Measurements from ENCODE around the gene PIP5K1C. TPM values are rescaled to one million over a fixed set of nuclear protein-coding genes. Genes with fewer than 3 reads are reported as not detected.

PIP5K1C gene
- total and polyA plus RNA-seq, 2 donors (not counting 1 experiment from before 2014, with no cell fraction given), result 10.4 to 46.7 TPM

DNA sequence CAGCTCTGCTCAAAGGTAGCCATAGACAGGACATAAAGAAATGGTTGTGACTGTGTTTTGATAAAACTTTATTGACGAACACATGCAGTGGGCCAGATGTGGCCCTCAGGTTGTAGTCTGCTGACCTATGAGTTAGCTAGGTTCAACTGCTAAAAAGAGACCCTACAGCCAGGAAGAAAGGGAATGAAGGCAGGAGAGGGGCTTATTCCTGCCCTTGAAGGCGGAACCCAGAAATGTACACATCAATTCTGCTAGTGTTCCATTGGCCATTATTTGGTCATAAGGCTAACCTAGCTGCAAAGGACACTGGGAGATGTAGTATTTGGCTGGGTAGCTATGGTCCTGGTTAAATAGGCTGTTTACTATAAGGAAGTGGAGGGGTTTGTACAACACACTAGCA, 43.2 kb upstream of the PIP5K1C start:
- Histone ChIP-seq H3K9me3 (ENCODE audit: control extremely low read depth in 1 of 3, control insufficient read depth in 2 of 3, insufficient read depth in 1 of 3, low read length in 2 of 3) (no peaks in the 10 kb centered on the region), H3K4me2 (replicated peaks; ENCODE audit: low read depth, low read length, poor library complexity, severe bottlenecking) (no peak overlapping the region), H4K20me1 (ENCODE audit: control insufficient read depth, insufficient read depth, low read length, poor library complexity, severe bottlenecking) (no peaks in the 10 kb centered on the region), H3K27ac (ENCODE audit: low read length in 2 of 2) (no peak overlapping the region), H3K27me3 (replicated peaks in 1 of 4; ENCODE audit: control extremely low read depth in 1 of 4, control insufficient read depth in 3 of 4, insufficient read depth in 4 of 4, low read length in 3 of 4) (no peaks in the 10 kb centered on the region), H3K9ac (ENCODE audit: low read length) (no peak overlapping the region), H3K79me2 (ENCODE audit: control insufficient read depth, insufficient read depth, low read length) (no peaks in the 10 kb centered on the region), H3K36me3 (replicated peaks in 1 of 2; ENCODE audit: control extremely low read depth in 1 of 2, control insufficient read depth in 1 of 2, extremely low read depth in 1 of 2, insufficient read depth in 2 of 2, low read length in 1 of 2) (no peaks in the 10 kb centered on the region), H2AFZ (ENCODE audit: insufficient read depth, low read depth, low read length, poor library complexity, severe bottlenecking) (no peak overlapping the region), H3K4me3 (ENCODE audit: control extremely low read depth in 1 of 5, extremely low read depth in 1 of 5, insufficient read depth in 1 of 5, low read depth in 2 of 5, low read length in 4 of 5) (no peak overlapping the region), H3K4me1 (ENCODE audit: control insufficient read depth in 2 of 2, insufficient read depth in 2 of 2, low read length in 2 of 2) (no peaks in the 10 kb centered on the region)
- ChIA-PET CTCF (no interaction called here), POLR2A (interaction anchor here (0.6 kb wide), 1 partner anchor 10 kb away, joined by 5 read pairs; no protein-coding TSS in a partner anchor)
- 88% methylated on average over 1 of the region's 2 CpGs for WGBS (ENCODE audit: insufficient coverage)
- H3K27me3 Mint-ChIP-seq, result no peaks in the 10 kb centered on the region
- DNase-seq, result no peak
- H3K9me3 Mint-ChIP-seq (ENCODE audit: insufficient read depth), result no peaks in the 10 kb centered on the region
- H3K4me1 Mint-ChIP-seq, result no peaks in the 10 kb centered on the region
- peak; percentile 24 for ATAC-seq (ENCODE audit: low read depth)
- intact Hi-C loops (cut with micrococcal nuclease), result no loop called here
- no peak for TF ChIP-seq EZH2 (IDR thresholded peaks at IDR 0.05; ENCODE audit: borderline replicate concordance, insufficient read depth, low read depth, low read length, poor library complexity, severe bottlenecking)
- TF ChIP-seq, protein P1, sequence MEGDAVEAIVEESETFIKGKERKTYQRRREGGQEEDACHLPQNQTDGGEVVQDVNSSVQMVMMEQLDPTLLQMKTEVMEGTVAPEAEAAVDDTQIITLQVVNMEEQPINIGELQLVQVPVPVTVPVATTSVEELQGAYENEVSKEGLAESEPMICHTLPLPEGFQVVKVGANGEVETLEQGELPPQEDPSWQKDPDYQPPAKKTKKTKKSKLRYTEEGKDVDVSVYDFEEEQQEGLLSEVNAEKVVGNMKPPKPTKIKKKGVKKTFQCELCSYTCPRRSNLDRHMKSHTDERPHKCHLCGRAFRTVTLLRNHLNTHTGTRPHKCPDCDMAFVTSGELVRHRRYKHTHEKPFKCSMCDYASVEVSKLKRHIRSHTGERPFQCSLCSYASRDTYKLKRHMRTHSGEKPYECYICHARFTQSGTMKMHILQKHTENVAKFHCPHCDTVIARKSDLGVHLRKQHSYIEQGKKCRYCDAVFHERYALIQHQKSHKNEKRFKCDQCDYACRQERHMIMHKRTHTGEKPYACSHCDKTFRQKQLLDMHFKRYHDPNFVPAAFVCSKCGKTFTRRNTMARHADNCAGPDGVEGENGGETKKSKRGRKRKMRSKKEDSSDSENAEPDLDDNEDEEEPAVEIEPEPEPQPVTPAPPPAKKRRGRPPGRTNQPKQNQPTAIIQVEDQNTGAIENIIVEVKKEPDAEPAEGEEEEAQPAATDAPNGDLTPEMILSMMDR (IDR thresholded peaks at IDR 0.05), result no peak
- H3K27ac Mint-ChIP-seq, result no peak overlapping the region
- H3K4me3 Mint-ChIP-seq, result no peak overlapping the region

DNA sequence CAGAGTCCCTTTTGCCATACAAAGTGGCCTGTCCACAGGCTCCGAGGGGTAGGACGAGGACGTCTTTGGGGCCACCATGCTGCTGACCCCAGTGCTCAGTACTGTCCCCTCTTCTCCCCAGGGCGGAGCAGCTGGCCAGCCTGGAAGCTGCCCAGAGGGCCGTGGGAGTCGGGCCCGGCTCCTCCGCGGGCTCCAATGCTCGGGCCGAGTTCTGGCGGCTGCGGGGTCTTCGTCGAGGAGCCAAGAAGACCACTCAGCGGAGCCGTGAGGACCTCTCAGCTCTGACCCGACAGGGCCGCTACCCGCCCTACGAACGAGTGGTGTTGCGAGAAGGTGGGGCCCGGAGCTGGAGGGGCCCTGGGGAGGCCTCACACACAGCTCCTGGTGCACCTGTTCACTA, 40.2 kb upstream of the PIP5K1C start:
- ChIA-PET CTCF (no interaction called here), POLR2A (no interaction called here)
- Histone ChIP-seq H3K4me1 (ENCODE audit: control insufficient read depth in 2 of 2, insufficient read depth in 2 of 2, low read length in 2 of 2) (no peaks in the 10 kb centered on the region), H3K4me2 (replicated peaks; ENCODE audit: low read depth, low read length, poor library complexity, severe bottlenecking) (no peak overlapping the region), H3K4me3 (ENCODE audit: control extremely low read depth in 1 of 5, extremely low read depth in 1 of 5, insufficient read depth in 1 of 5, low read depth in 2 of 5, low read length in 4 of 5) (no peak overlapping the region), H3K9ac (ENCODE audit: low read length) (no peak overlapping the region), H3K9me3 (ENCODE audit: control extremely low read depth in 1 of 3, control insufficient read depth in 2 of 3, insufficient read depth in 1 of 3, low read length in 2 of 3) (no peaks in the 10 kb centered on the region), H3K27ac (ENCODE audit: low read length in 2 of 2) (no peak overlapping the region), H3K79me2 (ENCODE audit: control insufficient read depth, insufficient read depth, low read length) (no peaks in the 10 kb centered on the region), H2AFZ (ENCODE audit: insufficient read depth, low read depth, low read length, poor library complexity, severe bottlenecking) (no peak overlapping the region), H3K27me3 (replicated peaks in 1 of 4; ENCODE audit: control extremely low read depth in 1 of 4, control insufficient read depth in 3 of 4, insufficient read depth in 4 of 4, low read length in 3 of 4) (peaks cover 0 to 6% (median 0%) of the 10 kb centered on the region in 4 experiments), H3K36me3 (replicated peaks in 1 of 2; ENCODE audit: control extremely low read depth in 1 of 2, control insufficient read depth in 1 of 2, extremely low read depth in 1 of 2, insufficient read depth in 2 of 2, low read length in 1 of 2) (no peaks in the 10 kb centered on the region), H4K20me1 (ENCODE audit: control insufficient read depth, insufficient read depth, low read length, poor library complexity, severe bottlenecking) (no peaks in the 10 kb centered on the region)
- WGBS (ENCODE audit: insufficient coverage), result 98% methylated on average over 24 of the region's 24 CpGs
- ATAC-seq (ENCODE audit: low read depth) (no peak), DNase-seq (no peak)
- Mint-ChIP-seq H3K4me3 (no peak overlapping the region), H3K27me3 (peaks cover 5% of the 10 kb centered on the region), H3K9me3 (ENCODE audit: insufficient read depth) (no peaks in the 10 kb centered on the region), H3K27ac (no peak overlapping the region), H3K4me1 (no peaks in the 10 kb centered on the region)
- TF ChIP-seq EZH2 (IDR thresholded peaks at IDR 0.05; ENCODE audit: borderline replicate concordance, insufficient read depth, low read depth, low read length, poor library complexity, severe bottlenecking), result no peak
- TF ChIP-seq, protein P1 (IDR thresholded peaks at IDR 0.05), result no peak
- intact Hi-C loops (cut with micrococcal nuclease), result no loop called here

Measured in B cell (primary cell).